HL-60 (cell line): ENCODE measurements around the gene OSBP2.

Experiments used
- GABPA ChIP-seq: IDR thresholded peaks from 2 replicates; pipeline ENCODE4 v1.6.1; 2012; ENCODE audit warnings: low read depth
- POLR2AphosphoS5 ChIP-seq: IDR thresholded peaks from 2 replicates; pipeline ENCODE4 v1.6.1; 2012; ENCODE audit warnings: low read depth
- SPI1 ChIP-seq: IDR thresholded peaks from 2 replicates; pipeline ENCODE4 v1.6.1; 2012; ENCODE audit warnings: low read depth, mild to moderate bottlenecking, borderline replicate concordance
- TF ChIP-seq, protein P1 (sequence below): IDR thresholded peaks from one replicate; pipeline ENCODE4 v1.5.1; 2011; ENCODE audit warnings: low read length, control low read depth, inconsistent platforms; ENCODE audit not compliant: insufficient read depth
- TF ChIP-seq, protein P2 (sequence below): IDR thresholded peaks from 2 replicates; pipeline ENCODE4 v1.6.1; 2012; ENCODE audit warnings: low read depth; ENCODE audit not compliant: insufficient replicate concordance

DNA sequence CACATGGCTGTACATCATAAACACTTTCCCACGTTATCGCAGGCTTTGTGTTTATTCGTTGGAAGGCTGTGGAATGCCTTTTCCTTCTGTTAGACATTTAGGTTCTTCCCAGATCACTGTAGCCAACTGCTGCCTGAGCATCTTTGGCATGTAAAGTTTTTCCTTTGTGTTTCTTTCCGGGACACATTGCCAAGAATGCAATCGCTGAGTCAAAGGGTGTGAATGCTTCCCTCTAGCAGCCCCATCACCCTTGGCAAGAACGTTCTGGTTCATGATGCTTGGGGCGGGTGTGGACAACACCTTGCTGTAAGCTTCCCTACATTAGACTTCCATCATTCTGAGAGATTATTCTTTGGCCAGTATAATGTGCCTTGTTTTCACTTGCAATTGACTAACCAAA is 136.2 kb downstream of the OSBP2 start:
- TF ChIP-seq POLR2AphosphoS5 (no peak), GABPA (no peak), SPI1 (no peak)
- TF ChIP-seq, protein P1, sequence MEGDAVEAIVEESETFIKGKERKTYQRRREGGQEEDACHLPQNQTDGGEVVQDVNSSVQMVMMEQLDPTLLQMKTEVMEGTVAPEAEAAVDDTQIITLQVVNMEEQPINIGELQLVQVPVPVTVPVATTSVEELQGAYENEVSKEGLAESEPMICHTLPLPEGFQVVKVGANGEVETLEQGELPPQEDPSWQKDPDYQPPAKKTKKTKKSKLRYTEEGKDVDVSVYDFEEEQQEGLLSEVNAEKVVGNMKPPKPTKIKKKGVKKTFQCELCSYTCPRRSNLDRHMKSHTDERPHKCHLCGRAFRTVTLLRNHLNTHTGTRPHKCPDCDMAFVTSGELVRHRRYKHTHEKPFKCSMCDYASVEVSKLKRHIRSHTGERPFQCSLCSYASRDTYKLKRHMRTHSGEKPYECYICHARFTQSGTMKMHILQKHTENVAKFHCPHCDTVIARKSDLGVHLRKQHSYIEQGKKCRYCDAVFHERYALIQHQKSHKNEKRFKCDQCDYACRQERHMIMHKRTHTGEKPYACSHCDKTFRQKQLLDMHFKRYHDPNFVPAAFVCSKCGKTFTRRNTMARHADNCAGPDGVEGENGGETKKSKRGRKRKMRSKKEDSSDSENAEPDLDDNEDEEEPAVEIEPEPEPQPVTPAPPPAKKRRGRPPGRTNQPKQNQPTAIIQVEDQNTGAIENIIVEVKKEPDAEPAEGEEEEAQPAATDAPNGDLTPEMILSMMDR, result no peak
- TF ChIP-seq, protein P2, sequence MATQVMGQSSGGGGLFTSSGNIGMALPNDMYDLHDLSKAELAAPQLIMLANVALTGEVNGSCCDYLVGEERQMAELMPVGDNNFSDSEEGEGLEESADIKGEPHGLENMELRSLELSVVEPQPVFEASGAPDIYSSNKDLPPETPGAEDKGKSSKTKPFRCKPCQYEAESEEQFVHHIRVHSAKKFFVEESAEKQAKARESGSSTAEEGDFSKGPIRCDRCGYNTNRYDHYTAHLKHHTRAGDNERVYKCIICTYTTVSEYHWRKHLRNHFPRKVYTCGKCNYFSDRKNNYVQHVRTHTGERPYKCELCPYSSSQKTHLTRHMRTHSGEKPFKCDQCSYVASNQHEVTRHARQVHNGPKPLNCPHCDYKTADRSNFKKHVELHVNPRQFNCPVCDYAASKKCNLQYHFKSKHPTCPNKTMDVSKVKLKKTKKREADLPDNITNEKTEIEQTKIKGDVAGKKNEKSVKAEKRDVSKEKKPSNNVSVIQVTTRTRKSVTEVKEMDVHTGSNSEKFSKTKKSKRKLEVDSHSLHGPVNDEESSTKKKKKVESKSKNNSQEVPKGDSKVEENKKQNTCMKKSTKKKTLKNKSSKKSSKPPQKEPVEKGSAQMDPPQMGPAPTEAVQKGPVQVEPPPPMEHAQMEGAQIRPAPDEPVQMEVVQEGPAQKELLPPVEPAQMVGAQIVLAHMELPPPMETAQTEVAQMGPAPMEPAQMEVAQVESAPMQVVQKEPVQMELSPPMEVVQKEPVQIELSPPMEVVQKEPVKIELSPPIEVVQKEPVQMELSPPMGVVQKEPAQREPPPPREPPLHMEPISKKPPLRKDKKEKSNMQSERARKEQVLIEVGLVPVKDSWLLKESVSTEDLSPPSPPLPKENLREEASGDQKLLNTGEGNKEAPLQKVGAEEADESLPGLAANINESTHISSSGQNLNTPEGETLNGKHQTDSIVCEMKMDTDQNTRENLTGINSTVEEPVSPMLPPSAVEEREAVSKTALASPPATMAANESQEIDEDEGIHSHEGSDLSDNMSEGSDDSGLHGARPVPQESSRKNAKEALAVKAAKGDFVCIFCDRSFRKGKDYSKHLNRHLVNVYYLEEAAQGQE, result no peak
